ENCODE data around the gene DNAH10. TPM values are rescaled to one million over a fixed set of nuclear protein-coding genes. Genes with fewer than 3 reads are reported as not detected.

Gene DNAH10
- total and polyA plus RNA-seq, 8 donors = 0.02 to 0.59 (median 0.09) TPM; not detected in 1

GRCh38 chr12:123928274-123928865, 166.3 kb downstream of the DNAH10 start:
- H3K27me3 ChIP-seq = no peaks in the 10 kb centered on the region
- no peaks in the 10 kb centered on the region for H3K9me3 ChIP-seq
- intact Hi-C loops (cut with DNase I) = no loop called here
- no peak for DNase-seq
- ATAC-seq = no peak
- no peak for FAIRE-seq
- no peaks in the 10 kb centered on the region for H3K4me1 ChIP-seq
- no peak for TF ChIP-seq CTCF (IDR thresholded peaks at IDR 0.05)
- H3K36me3 ChIP-seq = no peaks in the 10 kb centered on the region
- no peak overlapping the region for H3K4me3 ChIP-seq
- H3K27ac ChIP-seq = no peak overlapping the region
- 72 to 81% methylated on average over 15 of the region's 15 CpGs for WGBS, 2 donors

GRCh38 chr12:123928897-123929296, 166.8 kb downstream of the DNAH10 start:
- ATAC-seq = no peak
- no peak for FAIRE-seq
- no peak for TF ChIP-seq CTCF (IDR thresholded peaks at IDR 0.05)
- no peaks in the 10 kb centered on the region for H3K36me3 ChIP-seq
- no peak overlapping the region for H3K4me3 ChIP-seq
- no peaks in the 10 kb centered on the region for H3K9me3 ChIP-seq
- DNase-seq = no peak
- intact Hi-C loops (cut with DNase I) = no loop called here
- H3K27me3 ChIP-seq = no peaks in the 10 kb centered on the region
- 81 to 89% methylated on average over 7 of the region's 7 CpGs for WGBS, 2 donors
- H3K4me1 ChIP-seq = no peaks in the 10 kb centered on the region
- no peak overlapping the region for H3K27ac ChIP-seq

- intact Hi-C loops (cut with DNase I) = no loop called here
- H3K36me3 ChIP-seq = no peaks in the 10 kb centered on the region
- H3K4me1 ChIP-seq = no peaks in the 10 kb centered on the region
- DNase-seq (no peak), ATAC-seq (no peak), FAIRE-seq (no peak)
- no peaks in the 10 kb centered on the region for H3K9me3 ChIP-seq
- WGBS, 2 donors = 87 to 94% methylated on average over 9 of the region's 9 CpGs
- no peak overlapping the region for H3K4me3 ChIP-seq
- no peaks in the 10 kb centered on the region for H3K27me3 ChIP-seq
- no peak for TF ChIP-seq CTCF (IDR thresholded peaks at IDR 0.05)
- H3K27ac ChIP-seq = no peak overlapping the region
These were observed 168.0 kb downstream of the DNAH10 start for GRCh38 chr12:123929946-123930583.

- no peak overlapping the region for H3K27ac ChIP-seq
- H3K36me3 ChIP-seq = peaks cover 0 to 2% (median 0%) of the 10 kb centered on the region in 3 donors
- no peaks in the 10 kb centered on the region for H3K27me3 ChIP-seq
- DNase-seq (no peak), ATAC-seq (no peak), FAIRE-seq (no peak)
- H3K4me1 ChIP-seq = no peaks in the 10 kb centered on the region
- H3K9me3 ChIP-seq = no peaks in the 10 kb centered on the region
- no peak for TF ChIP-seq CTCF (IDR thresholded peaks at IDR 0.05)
- H3K4me3 ChIP-seq = no peak overlapping the region
- intact Hi-C loops (cut with DNase I) = no loop called here
- WGBS, 2 donors = 90% methylated on average over 14 of the region's 14 CpGs
These were observed 169.7 kb downstream of the DNAH10 start for GRCh38 chr12:123931686-123932321.

- H3K27ac ChIP-seq = no peak overlapping the region
- WGBS, 2 donors = 91 to 93% methylated on average over 14 of the region's 14 CpGs
- no peaks in the 10 kb centered on the region for H3K4me1 ChIP-seq
- peaks cover 0 to 6% (median 6%) of the 10 kb centered on the region in 3 donors for H3K36me3 ChIP-seq
- no peak for ATAC-seq
- no peaks in the 10 kb centered on the region for H3K27me3 ChIP-seq
- H3K9me3 ChIP-seq = no peaks in the 10 kb centered on the region
- FAIRE-seq = no peak
- intact Hi-C loops (cut with DNase I) = no loop called here
- TF ChIP-seq CTCF (IDR thresholded peaks at IDR 0.05) = no peak
- no peak overlapping the region for H3K4me3 ChIP-seq
- DNase-seq = no peak
These were observed 171.1 kb downstream of the DNAH10 start for GRCh38 chr12:123933214-123933613.
